OCI-LY3 (cell line): ENCODE measurements around the gene CD96.

ENCODE experiments used
- H2AFZ ChIP-seq: fragments of 200-600, 300-600 bp; shearing (Covaris generic); 2 replicates; pipeline ENCODE4 v1.6.0; 2014; ENCODE audit warnings: antibody characterized with exemption, low read depth, low read length
- H3K27ac ChIP-seq: fragments of 200-600, 300-600 bp; sonication (generic); 2 replicates; pipeline ENCODE4 v1.5.1; 2014; ENCODE audit warnings: mild to moderate bottlenecking, low read length, moderate library complexity, mixed read lengths
- H3K27me3 ChIP-seq: fragments of 200-600, 300-600 bp; sonication (generic); 2 replicates; pipeline ENCODE4 v1.6.1; 2014; ENCODE audit warnings: low read depth, low read length, mixed read lengths
- H3K36me3 ChIP-seq: fragments of 200-600, 300-600 bp; sonication (generic); replicated peaks from 2 replicates; pipeline ENCODE3; 2014; ENCODE audit warnings: low read depth, low read length, mixed read lengths
- H3K4me1 ChIP-seq: fragments of 300-600, 200-600 bp; sonication (generic); 2 replicates; pipeline ENCODE4 v1.6.1; 2014; ENCODE audit warnings: low read length, mixed read lengths
- H3K4me2 ChIP-seq: fragments of 200-600, 300-600 bp; sonication (generic); 2 replicates; pipeline ENCODE4 v1.6.1; 2014; ENCODE audit warnings: low read length, mixed read lengths
- H3K4me3 ChIP-seq: fragments of 300-600, 200-600 bp; sonication (generic); 2 replicates; pipeline ENCODE4 v1.5.1; 2014; ENCODE audit warnings: antibody characterized with exemption, mild to moderate bottlenecking, low read length, moderate library complexity
- H3K79me2 ChIP-seq: fragments of 300-600, 200-600 bp; shearing (Covaris generic); 2 replicates; pipeline ENCODE4 v1.6.1; 2014; ENCODE audit warnings: mild to moderate bottlenecking, low read length, mixed read lengths
- H3K9ac ChIP-seq: fragments of 300-600, 200-600 bp; shearing (Covaris generic); 2 replicates; pipeline ENCODE4 v1.6.0; 2014; ENCODE audit warnings: mild to moderate bottlenecking, low read length, moderate library complexity
- H3K9me3 ChIP-seq: fragments of 200-600, 300-600 bp; shearing (Covaris generic); 2 replicates; pipeline ENCODE4 v1.6.1; 2014; ENCODE audit warnings: low read length, mixed read lengths; ENCODE audit not compliant: insufficient read depth
- H4K20me1 ChIP-seq: fragments of 200-600, 300-600 bp; sonication (generic); 2 replicates; pipeline ENCODE4 v1.6.1; 2016; ENCODE audit warnings: low read length, mixed read lengths; ENCODE audit not compliant: insufficient read depth
- EZH2phosphoT487 ChIP-seq: fragments of 200-600 bp; shearing (Covaris generic); IDR thresholded peaks from 2 replicates; pipeline ENCODE4 v1.6.1; 2018; ENCODE audit warnings: antibody characterized with exemption, mixed run types, low read depth
- TF ChIP-seq, protein P1 (sequence below): fragments of 200-600, 300-600 bp; sonication (generic); IDR thresholded peaks from 2 replicates; pipeline ENCODE4 v1.5.1; 2014; ENCODE audit warnings: antibody characterized with exemption, low read length, low read depth

CD96 gene

DNA sequence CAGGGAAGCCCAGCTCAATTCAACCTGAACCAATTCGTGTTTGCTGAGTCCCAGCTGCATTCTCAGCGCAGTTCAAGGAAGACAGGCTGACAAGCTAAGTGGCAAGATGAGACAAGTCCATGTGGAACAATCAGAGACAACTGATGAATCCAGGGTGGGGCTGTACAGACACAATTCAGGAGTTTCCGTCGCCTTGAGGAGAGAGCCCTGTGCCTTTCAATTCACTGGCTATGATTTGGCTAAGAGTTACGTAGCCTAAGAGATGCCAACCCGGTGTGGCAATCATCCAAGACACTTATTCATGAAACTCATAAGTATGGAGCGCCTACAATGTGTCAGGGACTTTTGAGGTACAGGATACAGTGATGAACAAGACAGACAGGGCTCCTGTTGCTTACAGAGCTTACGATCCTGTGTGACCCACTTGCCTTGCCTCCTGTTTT lies 68.6 kb downstream of the CD96 start:
- H3K4me1 ChIP-seq: peaks cover 14% of the 10 kb centered on the region
- H4K20me1 ChIP-seq: no peaks in the 10 kb centered on the region
- peak overlapping the region; percentile 34 for H3K4me3 ChIP-seq
- no peak overlapping the region for H2AFZ ChIP-seq
- no peak overlapping the region for H3K9ac ChIP-seq
- H3K27me3 ChIP-seq: peaks cover 8% of the 10 kb centered on the region
- H3K27ac ChIP-seq: no peak overlapping the region
- H3K4me2 ChIP-seq: peak overlapping the region; percentile 51
- TF ChIP-seq, protein P1, sequence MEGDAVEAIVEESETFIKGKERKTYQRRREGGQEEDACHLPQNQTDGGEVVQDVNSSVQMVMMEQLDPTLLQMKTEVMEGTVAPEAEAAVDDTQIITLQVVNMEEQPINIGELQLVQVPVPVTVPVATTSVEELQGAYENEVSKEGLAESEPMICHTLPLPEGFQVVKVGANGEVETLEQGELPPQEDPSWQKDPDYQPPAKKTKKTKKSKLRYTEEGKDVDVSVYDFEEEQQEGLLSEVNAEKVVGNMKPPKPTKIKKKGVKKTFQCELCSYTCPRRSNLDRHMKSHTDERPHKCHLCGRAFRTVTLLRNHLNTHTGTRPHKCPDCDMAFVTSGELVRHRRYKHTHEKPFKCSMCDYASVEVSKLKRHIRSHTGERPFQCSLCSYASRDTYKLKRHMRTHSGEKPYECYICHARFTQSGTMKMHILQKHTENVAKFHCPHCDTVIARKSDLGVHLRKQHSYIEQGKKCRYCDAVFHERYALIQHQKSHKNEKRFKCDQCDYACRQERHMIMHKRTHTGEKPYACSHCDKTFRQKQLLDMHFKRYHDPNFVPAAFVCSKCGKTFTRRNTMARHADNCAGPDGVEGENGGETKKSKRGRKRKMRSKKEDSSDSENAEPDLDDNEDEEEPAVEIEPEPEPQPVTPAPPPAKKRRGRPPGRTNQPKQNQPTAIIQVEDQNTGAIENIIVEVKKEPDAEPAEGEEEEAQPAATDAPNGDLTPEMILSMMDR: no peak
- no peak for TF ChIP-seq EZH2phosphoT487
- no peaks in the 10 kb centered on the region for H3K36me3 ChIP-seq
- no peaks in the 10 kb centered on the region for H3K79me2 ChIP-seq
- H3K9me3 ChIP-seq: no peaks in the 10 kb centered on the region

DNA sequence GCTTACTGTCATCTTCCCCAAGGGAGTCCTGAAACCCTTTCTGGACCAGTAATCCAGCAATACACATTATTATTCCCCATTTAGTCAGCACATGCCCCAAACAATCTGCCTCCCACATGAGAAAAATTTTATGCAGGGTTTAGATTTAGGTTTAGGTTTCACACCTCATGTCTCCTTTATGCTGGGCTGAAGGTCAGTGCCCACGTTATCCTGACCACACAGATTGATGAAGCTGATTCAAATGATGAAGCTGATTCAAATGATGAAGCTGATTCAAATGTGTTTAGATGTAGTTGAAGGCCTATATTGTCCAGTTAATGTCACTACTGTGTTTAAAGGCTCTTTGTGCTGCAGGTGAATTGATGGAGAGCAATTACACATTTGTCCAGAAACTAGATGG lies 71.3 kb downstream of the CD96 start:
- Histone ChIP-seq H3K36me3 (no peaks in the 10 kb centered on the region), H3K27me3 (peaks cover 8% of the 10 kb centered on the region)

DNA sequence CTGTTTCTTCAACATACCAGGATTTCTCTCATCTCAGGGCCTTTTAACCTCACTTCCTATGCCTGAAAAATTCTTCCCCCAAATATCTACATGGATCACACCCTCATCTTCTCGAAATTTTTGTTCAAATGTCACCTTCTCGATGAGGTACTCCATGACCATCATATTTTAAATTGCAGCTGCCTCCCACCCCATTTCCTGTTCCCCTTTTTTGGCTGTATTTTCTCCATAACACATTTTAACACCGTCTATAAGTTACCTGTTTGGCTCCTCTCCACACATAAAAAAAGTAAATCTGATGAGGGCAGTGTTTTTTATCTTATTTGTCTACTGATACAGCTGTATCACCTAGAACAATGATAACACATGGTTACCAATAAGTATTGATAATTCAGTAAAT lies 73.9 kb downstream of the CD96 start:
- Histone ChIP-seq H3K9me3 (no peaks in the 10 kb centered on the region), H3K36me3 (no peaks in the 10 kb centered on the region), H2AFZ (peak overlapping the region; percentile 33; the same call in 1 of the 2 replicates), H3K9ac (no peak overlapping the region), H3K79me2 (no peaks in the 10 kb centered on the region), H3K27me3 (peaks cover 8% of the 10 kb centered on the region), H3K4me2 (no peak overlapping the region), H3K4me1 (peaks cover 6% of the 10 kb centered on the region; the same call in 1 of the 2 replicates), H3K27ac (no peak overlapping the region), H4K20me1 (no peaks in the 10 kb centered on the region), H3K4me3 (no peak overlapping the region)
- no peak for TF ChIP-seq EZH2phosphoT487
- TF ChIP-seq, protein P1: no peak

More for the DNA sequence above, 71.3 kb downstream of the CD96 start:
- Histone ChIP-seq H3K9me3 (no peaks in the 10 kb centered on the region), H4K20me1 (no peaks in the 10 kb centered on the region), H3K79me2 (no peaks in the 10 kb centered on the region), H3K4me1 (peaks cover 19% of the 10 kb centered on the region), H3K9ac (no peak overlapping the region), H3K4me2 (no peak overlapping the region), H3K4me3 (no peak overlapping the region), H3K27ac (no peak overlapping the region), H2AFZ (no peak overlapping the region)
- TF ChIP-seq EZH2phosphoT487: no peak
- TF ChIP-seq, protein P1: no peak

DNA sequence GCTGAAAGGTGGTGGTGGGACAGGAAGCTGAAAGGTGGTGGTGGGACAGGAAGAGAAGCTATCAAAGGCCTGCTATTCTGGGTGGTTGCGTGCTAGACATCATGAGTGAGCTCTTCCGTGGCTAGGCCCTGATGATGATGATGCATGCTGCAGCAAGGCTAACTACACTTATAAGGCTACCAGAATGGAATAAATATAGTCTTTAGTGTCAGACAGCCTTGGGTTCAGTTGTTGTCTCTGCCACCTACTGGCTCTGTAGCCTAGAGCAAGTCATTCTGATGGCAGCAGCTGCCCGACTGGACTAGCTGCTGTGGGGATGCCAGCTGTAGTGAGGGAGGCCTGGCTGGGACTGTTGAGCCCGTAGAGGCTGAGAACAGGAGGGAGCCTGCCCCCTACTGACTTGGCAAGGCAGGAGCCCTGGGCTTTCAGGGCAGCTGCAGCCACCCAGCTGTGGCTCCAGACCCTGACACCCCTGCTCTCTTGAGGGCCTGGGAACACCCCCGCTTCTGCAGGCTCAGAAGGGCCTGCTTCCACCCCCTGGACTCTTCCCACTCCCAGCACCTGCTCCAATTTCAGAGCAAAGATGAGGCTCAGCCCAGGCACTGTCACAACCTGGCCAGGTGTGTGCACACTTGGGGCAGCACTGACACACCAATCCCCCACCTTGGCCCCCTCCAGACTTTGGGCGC lies 74.6 kb downstream of the CD96 start:
- no peak for TF ChIP-seq EZH2phosphoT487
- TF ChIP-seq, protein P1: peak; percentile 40
- Histone ChIP-seq H3K36me3 (no peaks in the 10 kb centered on the region), H3K9ac (no peak overlapping the region), H3K79me2 (no peaks in the 10 kb centered on the region), H3K9me3 (no peaks in the 10 kb centered on the region), H3K27me3 (peaks cover 2% of the 10 kb centered on the region; the same call in 1 of the 2 replicates), H3K4me2 (no peak overlapping the region), H3K4me1 (peaks cover 6% of the 10 kb centered on the region; the same call in 1 of the 2 replicates), H4K20me1 (no peaks in the 10 kb centered on the region), H2AFZ (no peak overlapping the region), H3K27ac (no peak overlapping the region), H3K4me3 (no peak overlapping the region)
